Ramos (cell line): ENCODE data around the gene TLE2.
"Not testable (repeated sequence)": the region's sequence is repeated elsewhere in the genome, so short reads cannot be mapped to it uniquely, and the experiment has no call there.

ENCODE experiments used
- in situ Hi-C: fragments of 300-500 bp; cut with MboI; formaldehyde crosslinking; loops from one replicate; pipeline ENCODE4 v1.14.3; 2022; ENCODE audit warnings: low sequenced_read_pairs; ENCODE audit not compliant: unreplicated experiment

TLE2 gene

DNA sequence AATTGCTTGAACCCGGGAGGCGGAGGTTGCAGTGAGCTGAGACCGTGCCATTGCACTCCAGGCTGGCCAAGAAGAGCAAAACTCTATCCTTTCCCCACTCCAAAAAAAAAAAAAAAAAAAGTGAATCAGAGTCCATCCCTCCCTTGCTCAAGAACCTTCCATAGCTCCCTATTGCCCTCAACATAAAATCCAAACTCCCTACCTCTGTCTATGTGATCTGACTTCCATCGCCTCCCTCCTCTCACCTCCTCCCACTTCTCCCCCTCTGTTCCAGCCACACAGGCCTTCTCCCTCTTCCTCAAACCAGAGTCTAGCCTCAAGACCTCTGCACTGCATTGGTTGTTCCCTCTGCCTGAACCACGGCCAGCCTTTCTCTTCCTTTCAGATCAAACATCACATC, 10.0 kb upstream of the TLE2 start:
- in situ Hi-C loops, result no loop called here

GRCh38 chr19:3038214-3038613, 9.1 kb upstream of the TLE2 start:
- in situ Hi-C loops, result no loop called here

- in situ Hi-C loops, result not testable (repeated sequence)
Observed at GRCh38 chr19:3036977-3037544, 8.0 kb upstream of the TLE2 start.

- in situ Hi-C loops, result no loop called here
Observed at GRCh38 chr19:3036119-3036976, 7.3 kb upstream of the TLE2 start.

- in situ Hi-C loops, result no loop called here
Observed at GRCh38 chr19:3035542-3036118, 6.5 kb upstream of the TLE2 start.

DNA sequence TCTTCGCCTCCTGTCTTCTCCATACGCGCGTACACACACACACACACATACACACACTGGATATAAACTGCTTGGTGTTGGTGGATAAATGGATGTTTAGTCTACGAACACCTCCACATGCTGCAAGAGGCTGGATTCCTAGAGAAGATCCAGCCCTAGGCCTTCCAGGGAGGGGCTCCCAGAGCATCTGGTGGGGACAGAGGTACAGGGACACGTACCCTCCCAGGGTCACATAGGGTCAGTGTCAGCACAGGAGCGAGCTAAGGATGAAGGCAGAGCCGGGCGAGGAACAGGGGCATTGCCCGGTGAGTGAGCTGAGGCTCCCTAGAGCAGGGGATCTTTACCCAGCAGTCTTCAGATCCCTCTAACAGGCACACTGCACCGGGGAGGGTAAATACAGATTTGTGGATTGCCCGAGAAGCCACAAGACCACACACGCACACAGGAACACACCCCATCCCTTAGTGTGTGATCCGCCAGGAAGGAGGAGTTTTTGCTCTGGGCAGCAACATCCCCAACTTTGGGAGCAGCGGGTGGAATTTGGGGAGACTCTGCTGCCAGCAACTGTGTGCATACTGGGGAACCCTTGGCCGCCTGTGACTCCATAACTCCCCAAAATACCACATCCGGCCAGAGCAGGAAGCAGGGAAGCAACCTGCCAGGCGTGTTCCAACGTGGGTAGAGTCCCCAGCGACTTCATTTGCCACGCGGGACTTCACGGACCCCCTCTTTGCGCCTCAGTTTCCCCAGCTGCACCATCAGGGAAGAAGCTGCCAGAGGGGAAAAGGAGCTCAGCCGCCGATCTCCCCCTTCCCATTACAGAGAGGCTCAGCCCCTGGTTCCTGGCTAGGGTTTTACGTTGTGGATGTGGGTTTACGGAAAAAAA, 5.8 kb upstream of the TLE2 start:
- in situ Hi-C loops, result no loop called here

GRCh38 chr19:3034406-3034655, 5.3 kb upstream of the TLE2 start:
- in situ Hi-C loops, result no loop called here

DNA sequence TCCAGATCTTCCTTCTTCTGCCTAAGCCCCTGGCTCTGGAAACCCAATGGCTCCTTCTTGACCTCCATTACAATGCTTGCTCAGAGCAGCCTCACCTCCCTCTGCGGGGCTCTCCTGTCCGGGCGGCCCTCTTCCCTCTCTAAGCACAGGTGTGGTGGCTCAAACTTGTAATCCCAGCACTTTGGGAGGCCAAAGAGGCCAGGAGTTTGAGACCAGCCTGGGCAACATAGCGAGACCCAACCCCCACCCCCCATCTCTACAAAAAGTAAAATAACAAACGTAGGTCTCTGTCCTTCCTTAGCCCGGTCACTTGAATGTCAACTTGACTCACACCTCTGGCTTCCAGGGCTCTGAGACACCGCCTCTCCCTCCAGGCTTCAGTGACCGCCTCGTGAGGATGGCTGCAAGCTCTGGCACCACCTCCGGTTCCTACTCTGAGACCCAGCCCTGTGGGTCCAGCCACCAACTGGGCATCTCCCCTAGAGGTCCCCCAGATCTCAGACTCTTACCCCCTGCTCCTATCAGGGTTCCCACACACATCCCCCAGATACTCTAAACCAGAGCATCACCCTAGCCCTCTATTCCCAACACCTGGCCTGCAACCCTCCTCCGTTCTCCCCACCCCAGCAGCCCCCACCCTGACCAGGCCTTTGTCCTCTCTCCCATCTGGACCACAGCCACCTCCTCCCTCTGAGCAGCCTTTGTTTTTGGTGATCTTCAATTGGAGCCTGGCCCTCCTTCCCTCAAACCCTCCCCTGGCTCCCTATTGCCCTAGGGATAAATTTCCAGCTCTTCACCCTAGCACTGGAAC, 4.7 kb upstream of the TLE2 start:
- in situ Hi-C loops, result no loop called here

- in situ Hi-C loops, result no loop called here
Observed at GRCh38 chr19:3031607-3031867, 2.5 kb upstream of the TLE2 start.

DNA sequence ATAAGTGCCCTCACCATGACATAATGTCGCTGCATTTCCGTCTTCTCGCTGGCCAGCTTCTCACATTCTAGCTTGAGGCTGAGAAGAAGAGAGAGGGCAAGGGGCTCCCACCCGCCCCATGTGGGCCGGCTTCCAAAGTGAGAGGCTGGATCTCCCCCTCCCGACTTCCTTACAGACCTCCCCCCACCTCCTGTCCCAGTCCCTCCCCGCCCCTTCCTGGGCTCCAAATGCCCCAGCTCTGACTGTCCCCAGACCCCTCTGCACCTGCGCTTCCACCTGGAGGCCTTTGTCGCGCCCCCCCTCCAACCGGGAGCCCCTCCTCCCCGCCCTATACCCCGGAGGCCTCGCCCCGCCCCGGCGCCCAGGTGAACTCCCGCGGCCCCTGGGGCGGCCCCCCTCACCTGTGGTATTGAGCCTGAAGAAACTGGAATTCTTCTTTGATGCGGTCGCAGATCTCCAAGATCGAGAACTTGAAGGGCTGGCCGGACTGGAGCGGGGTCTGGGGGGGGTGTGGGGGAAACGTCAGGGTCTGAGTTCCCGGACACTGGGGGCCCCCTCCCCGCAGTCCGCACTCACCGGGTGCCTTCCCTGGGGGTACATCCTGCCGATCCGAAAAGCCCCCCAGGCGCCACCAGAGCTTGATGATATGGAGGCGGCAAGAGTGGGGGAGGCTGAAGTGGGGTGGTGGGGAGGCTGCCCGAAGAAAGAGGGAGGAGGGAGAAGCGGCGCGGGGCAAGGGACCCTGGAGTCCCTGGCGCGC, 595 bp downstream of the TLE2 start:
- in situ Hi-C loops, result no loop called here

GRCh38 chr19:3027981-3028304, 1.1 kb downstream of the TLE2 start:
- in situ Hi-C loops, result no loop called here

GRCh38 chr19:3027292-3027691, 1.8 kb downstream of the TLE2 start:
- in situ Hi-C loops, result no loop called here

DNA sequence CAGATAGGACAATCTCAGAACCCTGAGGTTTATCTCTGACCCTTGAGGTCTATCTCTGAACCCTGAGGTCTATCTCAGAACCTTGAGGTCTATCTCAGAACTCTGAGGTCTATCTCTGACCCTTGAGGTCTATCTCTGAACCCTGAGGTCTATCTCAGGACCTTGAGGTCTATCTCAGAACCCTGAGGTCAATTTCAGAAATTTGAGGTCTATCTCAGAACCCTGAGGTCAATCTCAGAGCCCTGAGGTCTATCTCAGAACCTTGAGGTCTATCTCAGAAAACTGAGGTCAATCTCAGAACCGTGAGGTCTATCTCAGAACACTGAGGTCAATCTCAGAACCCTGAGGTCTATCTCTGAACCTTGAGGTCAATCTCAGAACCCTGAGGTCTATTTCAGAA, 2.3 kb downstream of the TLE2 start:
- in situ Hi-C loops, result no loop called here

- in situ Hi-C loops, result no loop called here
Observed at GRCh38 chr19:3025549-3025886, 3.6 kb downstream of the TLE2 start.

GRCh38 chr19:3024870-3025548, 4.1 kb downstream of the TLE2 start:
- in situ Hi-C loops, result no loop called here

DNA sequence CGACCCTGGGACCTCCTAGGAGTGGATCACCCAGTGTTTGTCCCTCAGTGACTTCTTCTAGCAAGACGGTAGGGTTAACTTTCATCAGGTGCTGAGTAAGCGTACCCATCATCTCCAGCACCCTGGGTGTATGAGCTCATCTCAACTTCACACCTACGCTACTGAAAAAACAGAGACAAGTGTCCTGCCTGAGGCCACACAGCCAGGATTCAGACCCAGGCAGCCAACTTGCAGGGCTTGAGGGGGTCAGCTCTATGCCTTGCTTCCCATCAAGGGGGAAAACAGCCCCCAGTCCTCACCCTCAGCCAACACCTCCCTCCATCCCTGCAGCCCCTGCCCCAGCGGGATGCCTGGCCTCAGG, 4.6 kb downstream of the TLE2 start:
- in situ Hi-C loops, result no loop called here

DNA sequence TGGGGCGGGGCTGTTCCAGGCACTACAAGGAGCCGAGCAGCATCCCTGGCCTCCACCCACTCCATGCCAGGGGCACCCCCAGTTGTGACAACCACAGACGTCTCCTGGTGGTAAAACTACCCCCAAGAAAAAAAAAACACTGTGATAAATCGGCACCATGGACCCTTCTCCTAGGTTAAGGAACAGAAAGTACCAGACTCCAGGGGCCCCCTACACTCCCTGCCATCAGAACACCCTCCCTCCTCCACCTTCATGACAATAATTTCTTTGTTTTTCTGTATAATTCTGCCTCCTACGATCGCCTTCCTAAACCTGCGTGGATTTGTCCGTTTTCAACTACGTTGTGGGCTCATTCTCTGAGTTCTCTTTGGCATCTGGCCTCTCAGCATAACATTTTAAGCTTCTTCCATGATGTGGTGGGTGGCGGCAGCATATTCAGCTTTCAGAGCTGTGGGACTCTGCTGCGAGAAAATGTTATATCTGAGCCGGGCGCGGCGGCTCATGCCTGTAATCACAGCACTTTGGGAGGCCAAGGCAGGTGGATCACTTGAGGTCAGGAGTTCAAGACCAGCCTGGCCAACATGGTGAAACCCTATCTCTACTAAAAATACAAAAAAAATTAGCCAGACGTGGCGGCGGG, 8.6 kb downstream of the TLE2 start:
- in situ Hi-C loops, result no loop called here

GRCh38 chr19:3019211-3019854, 9.7 kb downstream of the TLE2 start:
- in situ Hi-C loops, result no loop called here

DNA sequence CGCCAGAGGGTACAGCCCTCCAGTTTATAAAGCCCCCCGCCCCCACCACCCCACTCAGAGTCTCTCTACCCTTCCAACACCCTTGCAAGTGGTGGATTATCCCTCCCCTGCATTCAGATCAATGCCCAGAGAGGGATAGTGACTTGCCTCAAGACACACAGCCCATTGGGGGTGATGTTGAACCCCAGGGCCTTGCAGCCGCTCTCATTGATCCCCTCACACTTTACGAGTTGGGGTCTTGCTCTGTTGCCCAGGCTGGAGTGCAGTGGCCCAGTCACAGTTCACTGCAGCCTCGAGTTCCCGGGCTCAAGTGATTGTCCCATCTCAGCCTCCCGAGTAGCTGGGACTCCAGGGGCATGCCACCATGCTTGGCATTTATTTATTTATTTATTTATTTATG, 11.2 kb downstream of the TLE2 start:
- in situ Hi-C loops, result no loop called here
